ENCODE measurements around the gene DENND1B. TPM values are rescaled to one million over a fixed set of nuclear protein-coding genes. Genes with fewer than 3 reads are reported as not detected.

Gene DENND1B
- total RNA-seq, 1 experiment from 2014 or later = 28.2 TPM

DNA sequence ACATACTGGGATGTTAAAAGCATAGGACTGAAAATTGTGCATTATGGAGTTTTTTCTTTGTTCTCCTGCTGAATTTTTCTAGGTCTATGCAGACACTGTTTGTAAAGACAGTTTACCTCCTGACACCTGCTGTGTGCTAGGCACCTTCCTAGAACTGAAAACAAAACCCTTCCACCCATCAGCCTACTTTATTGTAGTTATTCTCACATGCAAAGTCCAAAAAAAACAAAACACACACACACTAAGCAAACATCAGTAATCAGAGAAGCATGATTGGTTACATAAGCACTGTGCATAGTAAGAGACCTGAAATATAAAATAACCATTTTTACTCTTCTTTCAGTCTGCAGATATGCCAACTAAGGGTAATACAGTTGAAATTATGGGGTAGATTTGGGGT, 312.1 kb downstream of the DENND1B start:
- intact Hi-C loops (cut with micrococcal nuclease; ENCODE audit: unreplicated experiment) = no loop called here
- CTCF ChIA-PET = no interaction called here
- H3K27ac Mint-ChIP-seq (ENCODE audit: unreplicated experiment) = no peak overlapping the region
- no peak for DNase-seq
- no peaks in the 10 kb centered on the region for H3K36me3 Mint-ChIP-seq (ENCODE audit: insufficient read depth, unreplicated experiment)
- no peaks in the 10 kb centered on the region for H3K27me3 Mint-ChIP-seq (ENCODE audit: unreplicated experiment)
- TF ChIP-seq, protein P1, sequence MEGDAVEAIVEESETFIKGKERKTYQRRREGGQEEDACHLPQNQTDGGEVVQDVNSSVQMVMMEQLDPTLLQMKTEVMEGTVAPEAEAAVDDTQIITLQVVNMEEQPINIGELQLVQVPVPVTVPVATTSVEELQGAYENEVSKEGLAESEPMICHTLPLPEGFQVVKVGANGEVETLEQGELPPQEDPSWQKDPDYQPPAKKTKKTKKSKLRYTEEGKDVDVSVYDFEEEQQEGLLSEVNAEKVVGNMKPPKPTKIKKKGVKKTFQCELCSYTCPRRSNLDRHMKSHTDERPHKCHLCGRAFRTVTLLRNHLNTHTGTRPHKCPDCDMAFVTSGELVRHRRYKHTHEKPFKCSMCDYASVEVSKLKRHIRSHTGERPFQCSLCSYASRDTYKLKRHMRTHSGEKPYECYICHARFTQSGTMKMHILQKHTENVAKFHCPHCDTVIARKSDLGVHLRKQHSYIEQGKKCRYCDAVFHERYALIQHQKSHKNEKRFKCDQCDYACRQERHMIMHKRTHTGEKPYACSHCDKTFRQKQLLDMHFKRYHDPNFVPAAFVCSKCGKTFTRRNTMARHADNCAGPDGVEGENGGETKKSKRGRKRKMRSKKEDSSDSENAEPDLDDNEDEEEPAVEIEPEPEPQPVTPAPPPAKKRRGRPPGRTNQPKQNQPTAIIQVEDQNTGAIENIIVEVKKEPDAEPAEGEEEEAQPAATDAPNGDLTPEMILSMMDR (IDR thresholded peaks at IDR 0.05; ENCODE audit: unreplicated experiment) = no peak
- H3K4me1 Mint-ChIP-seq (ENCODE audit: low read depth, unreplicated experiment) = peaks cover 8% of the 10 kb centered on the region
- no peak overlapping the region for H3K4me3 Mint-ChIP-seq (ENCODE audit: low read depth, unreplicated experiment)
- BruUV-seq (replicated peaks) = no TSS peak
- no peaks in the 10 kb centered on the region for H3K9me3 Mint-ChIP-seq (ENCODE audit: low read depth, unreplicated experiment)

DNA sequence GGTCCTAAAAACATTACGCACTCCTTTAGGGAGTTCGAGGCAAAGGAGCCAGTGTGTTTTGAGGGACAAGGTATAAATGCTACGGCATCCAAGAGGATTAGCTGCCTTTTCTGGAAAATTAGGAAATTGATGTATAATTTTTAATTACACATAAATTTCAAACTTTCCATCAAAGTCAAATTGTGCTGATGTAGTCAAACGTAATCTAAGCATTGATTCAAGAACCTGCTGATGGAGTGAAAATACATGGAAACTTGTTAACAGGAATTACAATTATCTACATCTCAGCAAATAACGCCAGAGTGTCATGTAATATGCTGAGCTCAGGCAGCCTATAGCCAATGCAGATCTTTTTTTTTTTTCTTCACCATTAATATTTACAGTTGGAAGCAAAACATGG, 312.7 kb downstream of the DENND1B start:
- intact Hi-C loops (cut with micrococcal nuclease; ENCODE audit: unreplicated experiment) = no loop called here
- Mint-ChIP-seq H3K36me3 (ENCODE audit: insufficient read depth, unreplicated experiment) (no peaks in the 10 kb centered on the region), H3K4me3 (ENCODE audit: low read depth, unreplicated experiment) (no peak overlapping the region), H3K27me3 (ENCODE audit: unreplicated experiment) (no peaks in the 10 kb centered on the region), H3K9me3 (ENCODE audit: low read depth, unreplicated experiment) (no peaks in the 10 kb centered on the region), H3K27ac (ENCODE audit: unreplicated experiment) (no peak overlapping the region), H3K4me1 (ENCODE audit: low read depth, unreplicated experiment) (peaks cover 8% of the 10 kb centered on the region)
- DNase-seq = no peak
- TF ChIP-seq, protein P1 (IDR thresholded peaks at IDR 0.05; ENCODE audit: unreplicated experiment) = no peak
- no TSS peak for BruUV-seq (replicated peaks)
- CTCF ChIA-PET = no interaction called here

Other genes starting within 250 kb of the DENND1B start
- 11.2 and 14.2 TPM in 2 replicates for gene C1orf53, start 127.2 kb upstream of the DENND1B start, total RNA-seq (2022)
- 2.6 TPM in 2 replicates for gene LHX9, start 141.9 kb upstream of the DENND1B start, total RNA-seq (2022)

Measured in Calu3 (cell line).